ENCODE results near the gene TCAP. TPM values are rescaled to one million over a fixed set of nuclear protein-coding genes. Genes with fewer than 3 reads are reported as not detected.

Gene TCAP
- total RNA-seq, 4 donors from 2014 or later: 0.25 to 3.6 (median 1.5) TPM

- no peak for ATAC-seq
- Histone ChIP-seq H3K27ac (peak overlapping the region in 1 of 4 donors; percentile 6), H3K4me3 (no peak overlapping the region), H3K4me1 (peaks cover 0 to 68% (median 15%) of the 10 kb centered on the region in 3 donors), H3K27me3 (peaks cover 4% of the 10 kb centered on the region), H3K36me3 (peaks cover 0 to 15% of the 10 kb centered on the region in 2 donors), H3K9me3 (no peaks in the 10 kb centered on the region)
- TF ChIP-seq POLR2AphosphoS5 (IDR thresholded peaks at IDR 0.05): no peak
- no peak for TF ChIP-seq EP300 (IDR thresholded peaks at IDR 0.05)
- TF ChIP-seq POLR2A (IDR thresholded peaks at IDR 0.05): no peak
- no peak for TF ChIP-seq CTCF (IDR thresholded peaks at IDR 0.05)
- 59 to 64% methylated on average over 6 to 9 of the region's 12 CpGs for whole genome bisulfite sequencing, 2 donors (ENCODE audit: low coverage in 1 of 2)
Observed at GRCh38 chr17:39702901-39703893, 38.0 kb downstream of the TCAP start.

GRCh38 chr17:39703913-39704312 is 38.8 kb downstream of the TCAP start:
- Histone ChIP-seq H3K9me3 (no peaks in the 10 kb centered on the region), H3K27ac (no peak overlapping the region), H3K4me3 (no peak overlapping the region), H3K27me3 (peaks cover 4% of the 10 kb centered on the region), H3K4me1 (peaks cover 0 to 66% (median 15%) of the 10 kb centered on the region in 3 donors), H3K36me3 (peaks cover 0 to 23% of the 10 kb centered on the region in 2 donors)
- TF ChIP-seq POLR2A (IDR thresholded peaks at IDR 0.05): no peak
- TF ChIP-seq EP300 (IDR thresholded peaks at IDR 0.05): no peak
- no peak for TF ChIP-seq CTCF (IDR thresholded peaks at IDR 0.05)
- no peak for TF ChIP-seq POLR2AphosphoS5 (IDR thresholded peaks at IDR 0.05)
- 94% methylated on average over 2 of the region's 5 CpGs; no CpG with 5 or more reads in 1 of the 2 donors for WGBS, 2 donors (ENCODE audit: low coverage in 1 of 2)
- ATAC-seq: no peak

GRCh38 chr17:39704821-39705551 is 39.8 kb downstream of the TCAP start:
- H3K27me3 ChIP-seq: peaks cover 4% of the 10 kb centered on the region
- TF ChIP-seq CTCF (IDR thresholded peaks at IDR 0.05): peak in 3 of 4 experiments; percentile 33 to 38 (median 35)
- TF ChIP-seq EP300 (IDR thresholded peaks at IDR 0.05): no peak
- 42 to 51% methylated on average over 3 to 8 of the region's 11 CpGs for WGBS, 2 donors (ENCODE audit: low coverage in 1 of 2)
- no peak overlapping the region for H3K4me3 ChIP-seq
- H3K9me3 ChIP-seq: no peaks in the 10 kb centered on the region
- peak overlapping the region in 3 of 4 donors; percentile 15 to 55 (median 45) for H3K27ac ChIP-seq
- peaks cover 0 to 58% (median 15%) of the 10 kb centered on the region in 3 donors for H3K4me1 ChIP-seq
- peaks cover 0 to 33% of the 10 kb centered on the region in 2 donors for H3K36me3 ChIP-seq
- ATAC-seq: no peak

DNA sequence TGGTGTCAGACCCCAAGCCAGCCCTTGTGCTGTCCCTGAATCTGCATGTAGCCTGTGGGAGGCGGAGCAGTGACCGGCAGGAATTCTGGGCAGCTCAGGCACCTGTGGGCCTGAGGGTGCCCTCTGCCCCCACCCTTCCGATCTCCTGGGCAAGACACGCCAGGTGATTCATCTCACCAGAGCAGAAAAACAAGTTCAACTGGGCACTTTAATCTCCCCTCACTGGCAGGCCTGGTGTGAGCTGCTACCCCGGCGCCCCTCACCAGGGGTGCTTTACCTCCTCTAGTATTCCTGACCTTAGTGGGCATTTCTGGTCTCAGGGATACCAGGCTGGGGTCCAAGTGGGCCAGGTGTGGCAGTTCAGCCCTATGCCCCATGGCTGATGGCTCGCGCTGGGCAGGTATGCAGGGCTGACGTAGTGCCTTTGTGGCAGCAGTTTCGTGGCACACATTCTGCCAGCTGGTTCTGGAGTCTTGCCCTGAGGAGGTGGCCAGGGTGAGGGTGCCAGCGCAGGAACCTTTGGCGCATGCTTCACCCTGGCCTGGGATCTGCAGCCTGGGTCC is 40.7 kb downstream of the TCAP start:
- Histone ChIP-seq H3K4me3 (no peak overlapping the region), H3K4me1 (peaks cover 0 to 53% (median 15%) of the 10 kb centered on the region in 3 donors), H3K36me3 (peaks cover 0 to 42% of the 10 kb centered on the region in 2 donors), H3K9me3 (no peaks in the 10 kb centered on the region), H3K27me3 (no peaks in the 10 kb centered on the region), H3K27ac (peak overlapping the region in 3 of 4 donors; percentile 15 to 55 (median 45))
- ATAC-seq: no peak
- TF ChIP-seq CTCF (IDR thresholded peaks at IDR 0.05): no peak
- no peak for TF ChIP-seq EP300 (IDR thresholded peaks at IDR 0.05)
- TF ChIP-seq POLR2A (IDR thresholded peaks at IDR 0.05): no peak
- TF ChIP-seq POLR2AphosphoS5 (IDR thresholded peaks at IDR 0.05): no peak
- 80% methylated on average over 2 of the region's 12 CpGs; no CpG with 5 or more reads in 1 of the 2 donors for WGBS, 2 donors (ENCODE audit: low coverage in 1 of 2)

All from gastroesophageal sphincter (tissue), 4 donors.